Measurements from ENCODE around the gene RPL41. TPM values are rescaled to one million over a fixed set of nuclear protein-coding genes. Genes with fewer than 3 reads are reported as not detected.
A peak's percentile ranks its signal among the peaks of the same experiment; 100 is the strongest.
"Not testable (repeated sequence)": the region's sequence is repeated elsewhere in the genome, so short reads cannot be mapped to it uniquely, and the experiment has no call there.

RPL41 gene
- total RNA-seq, 6 experiments from 2014 or later, result 516 to 1,547 (median 1,257) TPM

DNA sequence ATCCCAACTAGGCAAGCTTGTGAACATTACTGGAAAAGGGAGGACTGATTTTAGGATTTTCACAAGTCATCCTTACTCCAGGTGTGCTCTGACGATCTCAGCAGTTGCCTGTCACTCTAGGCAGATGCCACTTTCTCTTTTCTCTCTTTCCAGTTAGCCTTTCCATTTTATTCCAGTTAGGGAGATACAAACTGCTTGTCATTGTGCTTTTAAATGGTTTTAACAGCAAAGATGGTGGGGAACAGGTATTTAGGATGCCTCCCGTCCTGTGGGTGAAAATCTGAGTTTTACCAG lies 10.9 kb upstream of the RPL41 start:
- Histone ChIP-seq H3K36me3 (peaks cover 13 to 64% (median 30%) of the 10 kb centered on the region in 4 donors), H3K27me3 (no peaks in the 10 kb centered on the region), H3K4me3 (peak overlapping the region; percentile 69 to 89 (median 82)), H3K27ac (no peak overlapping the region), H3K9me3 (no peaks in the 10 kb centered on the region), H3K4me1 (peaks cover 0 to 19% (median 4%) of the 10 kb centered on the region in 4 donors)
- 30% methylated on average over 2 of the region's 2 CpGs for WGBS (ENCODE audit: insufficient coverage, low coverage, low lambda C conversion rate, missing lambda C conversion rate)
- DNase-seq, result no peak
- ATAC-seq, result no peak
- TF ChIP-seq POLR2A (IDR thresholded peaks at IDR 0.05), result no peak
- TF ChIP-seq, protein P1, sequence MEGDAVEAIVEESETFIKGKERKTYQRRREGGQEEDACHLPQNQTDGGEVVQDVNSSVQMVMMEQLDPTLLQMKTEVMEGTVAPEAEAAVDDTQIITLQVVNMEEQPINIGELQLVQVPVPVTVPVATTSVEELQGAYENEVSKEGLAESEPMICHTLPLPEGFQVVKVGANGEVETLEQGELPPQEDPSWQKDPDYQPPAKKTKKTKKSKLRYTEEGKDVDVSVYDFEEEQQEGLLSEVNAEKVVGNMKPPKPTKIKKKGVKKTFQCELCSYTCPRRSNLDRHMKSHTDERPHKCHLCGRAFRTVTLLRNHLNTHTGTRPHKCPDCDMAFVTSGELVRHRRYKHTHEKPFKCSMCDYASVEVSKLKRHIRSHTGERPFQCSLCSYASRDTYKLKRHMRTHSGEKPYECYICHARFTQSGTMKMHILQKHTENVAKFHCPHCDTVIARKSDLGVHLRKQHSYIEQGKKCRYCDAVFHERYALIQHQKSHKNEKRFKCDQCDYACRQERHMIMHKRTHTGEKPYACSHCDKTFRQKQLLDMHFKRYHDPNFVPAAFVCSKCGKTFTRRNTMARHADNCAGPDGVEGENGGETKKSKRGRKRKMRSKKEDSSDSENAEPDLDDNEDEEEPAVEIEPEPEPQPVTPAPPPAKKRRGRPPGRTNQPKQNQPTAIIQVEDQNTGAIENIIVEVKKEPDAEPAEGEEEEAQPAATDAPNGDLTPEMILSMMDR (IDR thresholded peaks at IDR 0.05), result no peak
- intact Hi-C loops (cut with DNase I), result loop anchor here in 1 of 2 donors (10.0 kb wide), 1 partner anchor 61 kb away; the partner anchor contains the start of gene RPS26

DNA sequence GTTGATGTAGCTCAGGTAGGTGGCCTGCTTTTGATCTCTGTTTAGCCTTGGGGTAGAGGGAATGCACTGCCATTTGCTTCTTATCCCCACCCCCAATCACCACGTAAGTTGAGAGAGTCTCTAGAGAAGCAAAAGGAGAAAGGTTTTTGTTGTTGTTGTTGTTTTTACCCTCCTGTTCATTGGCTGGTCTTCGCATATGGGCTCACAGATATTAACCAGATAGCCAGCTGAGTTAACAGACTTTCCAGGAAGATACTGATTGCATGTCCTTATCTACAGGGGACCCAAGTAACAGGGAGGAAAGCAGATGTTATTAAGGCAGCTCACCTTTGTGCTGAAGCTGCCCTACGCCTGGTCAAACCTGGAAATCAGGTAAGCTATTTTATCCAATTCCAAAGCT lies 9.2 kb upstream of the RPL41 start:
- no peaks in the 10 kb centered on the region for H3K27me3 ChIP-seq
- intact Hi-C loops (cut with DNase I), result loop anchor here in 1 of 2 donors (10.0 kb wide), 1 partner anchor 62 kb away; the partner anchor contains the start of gene RPS26
- H3K27ac ChIP-seq, result no peak overlapping the region
- peaks cover 0 to 19% (median 4%) of the 10 kb centered on the region in 4 donors for H3K4me1 ChIP-seq
- DNase-seq, result no peak
- no peak for ATAC-seq
- peaks cover 13 to 64% (median 31%) of the 10 kb centered on the region in 4 donors for H3K36me3 ChIP-seq
- WGBS (ENCODE audit: insufficient coverage, low coverage, low lambda C conversion rate, missing lambda C conversion rate), result 66% methylated on average over 2 of the region's 3 CpGs
- no peak for TF ChIP-seq POLR2A (IDR thresholded peaks at IDR 0.05)
- TF ChIP-seq, protein P1 (IDR thresholded peaks at IDR 0.05), result no peak
- no peaks in the 10 kb centered on the region for H3K9me3 ChIP-seq
- no peak overlapping the region for H3K4me3 ChIP-seq

DNA sequence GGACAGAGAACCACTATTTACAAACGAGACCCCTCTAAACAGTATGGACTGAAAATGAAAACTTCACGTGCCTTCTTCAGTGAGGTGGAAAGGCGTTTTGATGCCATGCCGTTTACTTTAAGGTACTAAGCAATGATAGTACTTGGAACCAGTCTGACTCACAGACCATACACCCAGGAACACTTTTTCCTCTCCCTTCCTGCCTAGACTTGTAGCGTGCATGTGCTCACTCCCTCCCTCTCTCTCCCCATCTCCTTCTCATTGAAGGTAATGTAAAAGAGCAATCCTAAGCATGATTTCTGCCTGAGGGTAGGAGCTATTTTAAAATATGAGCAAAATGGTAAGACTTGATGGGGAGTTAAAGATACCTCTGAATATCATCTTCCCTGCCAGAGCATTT lies 5.9 kb upstream of the RPL41 start:
- intact Hi-C loops (cut with DNase I), result no loop called here
- Histone ChIP-seq H3K27me3 (no peaks in the 10 kb centered on the region), H3K9me3 (no peaks in the 10 kb centered on the region), H3K27ac (no peak overlapping the region), H3K4me1 (peaks cover 0 to 7% (median 4%) of the 10 kb centered on the region in 4 donors), H3K4me3 (no peak overlapping the region), H3K36me3 (peaks cover 13 to 71% (median 33%) of the 10 kb centered on the region in 4 donors)
- no peak for TF ChIP-seq POLR2A (IDR thresholded peaks at IDR 0.05)
- TF ChIP-seq, protein P1 (IDR thresholded peaks at IDR 0.05), result no peak
- no peak for DNase-seq
- WGBS (ENCODE audit: insufficient coverage, low coverage, low lambda C conversion rate, missing lambda C conversion rate), result 98% methylated on average over 5 of the region's 5 CpGs
- no peak for ATAC-seq

DNA sequence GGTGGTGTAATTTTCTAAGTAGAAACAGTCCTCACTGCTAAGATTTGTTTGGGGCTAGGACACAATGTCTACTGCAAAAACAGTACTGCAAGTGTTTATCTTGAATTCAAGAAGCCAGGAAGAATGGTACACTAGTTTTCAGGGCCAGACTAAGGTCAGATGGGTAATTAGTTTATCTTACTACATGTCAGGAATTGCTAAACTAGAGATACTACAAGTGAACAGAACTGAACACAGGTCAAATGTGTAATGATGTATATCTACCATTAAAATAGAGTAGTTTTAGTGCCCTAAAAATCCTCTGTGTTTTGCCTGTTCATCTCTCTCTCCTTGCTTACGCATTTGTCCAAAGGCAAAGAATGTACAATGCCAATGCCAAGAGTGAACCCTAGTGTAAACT lies 2.3 kb upstream of the RPL41 start:
- DNase-seq (no peak), ATAC-seq (no peak)
- H3K4me3 ChIP-seq, result no peak overlapping the region
- H3K4me1 ChIP-seq, result peaks cover 0 to 5% (median 2%) of the 10 kb centered on the region in 4 donors
- whole genome bisulfite sequencing (ENCODE audit: insufficient coverage, low coverage, low lambda C conversion rate, missing lambda C conversion rate), result 100% methylated on average over 1 of the region's 1 CpG
- no peak overlapping the region for H3K27ac ChIP-seq
- H3K9me3 ChIP-seq, result no peaks in the 10 kb centered on the region
- TF ChIP-seq, protein P1 (IDR thresholded peaks at IDR 0.05), result no peak
- TF ChIP-seq POLR2A (IDR thresholded peaks at IDR 0.05), result no peak
- intact Hi-C loops (cut with DNase I), result no loop called here
- no peaks in the 10 kb centered on the region for H3K27me3 ChIP-seq
- peaks cover 7 to 45% (median 24%) of the 10 kb centered on the region in 4 donors for H3K36me3 ChIP-seq

DNA sequence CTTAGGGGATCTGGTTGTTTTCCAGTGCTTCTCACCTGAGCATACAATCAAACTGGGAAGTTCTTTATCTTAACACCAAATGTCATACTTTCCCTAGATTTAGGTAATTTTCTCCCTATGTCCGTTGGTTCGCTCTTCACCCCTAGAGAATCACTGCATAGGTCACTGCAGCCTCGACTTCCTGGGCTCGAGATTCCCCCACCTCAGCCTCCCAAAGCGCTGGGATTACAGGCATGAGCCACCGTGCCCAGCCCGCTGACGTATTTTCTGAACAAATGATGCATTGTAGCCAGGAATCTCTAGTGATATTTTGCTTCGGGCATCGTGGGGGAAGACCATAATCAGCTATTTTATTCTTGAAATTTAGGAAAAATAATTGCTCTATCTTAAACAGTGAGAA lies 1.1 kb upstream of the RPL41 start:
- H3K27me3 ChIP-seq, result no peaks in the 10 kb centered on the region
- peak overlapping the region; percentile 58 to 95 (median 74) for H3K4me3 ChIP-seq
- 62% methylated on average over 10 of the region's 10 CpGs for WGBS (ENCODE audit: insufficient coverage, low coverage, low lambda C conversion rate, missing lambda C conversion rate)
- TF ChIP-seq POLR2A (IDR thresholded peaks at IDR 0.05), result no peak
- TF ChIP-seq, protein P1 (IDR thresholded peaks at IDR 0.05), result no peak
- intact Hi-C loops (cut with DNase I), result no loop called here
- peak overlapping the region; percentile 78 to 88 (median 81) for H3K27ac ChIP-seq
- ATAC-seq (no peak), DNase-seq (no peak)
- H3K4me1 ChIP-seq, result peaks cover 0 to 16% (median 8%) of the 10 kb centered on the region in 4 donors
- peaks cover 0 to 33% (median 14%) of the 10 kb centered on the region in 4 donors for H3K36me3 ChIP-seq
- no peaks in the 10 kb centered on the region for H3K9me3 ChIP-seq

DNA sequence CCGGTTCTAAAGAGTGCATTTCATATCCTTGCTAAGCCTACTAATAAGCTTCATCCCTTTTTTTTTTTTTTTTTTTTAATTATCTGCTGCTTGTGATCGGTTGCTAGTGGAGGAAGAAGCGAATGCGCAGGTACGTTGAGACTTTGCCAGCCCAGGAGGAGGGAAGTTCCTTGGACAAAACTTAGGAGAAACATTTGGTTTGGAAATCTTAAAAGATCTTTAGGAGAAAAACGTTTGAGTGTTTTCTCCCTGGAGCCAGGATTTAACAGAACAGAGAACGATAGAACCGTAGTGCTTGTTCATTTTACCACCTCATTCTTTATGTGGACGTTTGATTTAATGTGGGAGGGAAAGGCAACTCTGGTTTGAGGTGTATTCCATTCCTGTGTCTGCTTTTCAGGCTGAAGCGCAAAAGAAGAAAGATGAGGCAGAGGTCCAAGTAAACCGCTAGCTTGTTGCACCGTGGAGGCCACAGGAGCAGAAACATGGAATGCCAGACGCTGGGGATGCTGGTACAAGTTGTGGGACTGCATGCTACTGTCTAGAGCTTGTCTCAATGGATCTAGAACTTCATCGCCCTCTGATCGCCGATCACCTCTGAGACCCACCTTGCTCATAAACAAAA lies 761 bp downstream of the RPL41 start:
- Histone ChIP-seq H3K4me3 (peak overlapping the region; percentile 58 to 95 (median 74)), H3K27ac (peak overlapping the region; percentile 78 to 88 (median 81)), H3K36me3 (peaks cover 0 to 14% (median 2%) of the 10 kb centered on the region in 4 donors), H3K4me1 (peaks cover 0 to 34% (median 17%) of the 10 kb centered on the region in 4 donors)
- H3K9me3 ChIP-seq; ATAC-seq; DNase-seq; H3K27me3 ChIP-seq; intact Hi-C loops (cut with DNase I): not testable (repeated sequence)
- WGBS (ENCODE audit: insufficient coverage, low coverage, low lambda C conversion rate, missing lambda C conversion rate), result 0% methylated on average over 12 of the region's 16 CpGs

Measured in right lobe of liver (tissue), 6 donors.